Measurements from ENCODE around the gene SPTBN5. TPM values are rescaled to one million over a fixed set of nuclear protein-coding genes. Genes with fewer than 3 reads are reported as not detected.

SPTBN5 gene
- total RNA-seq, 5 donors from 2014 or later (not counting 1 experiment from before 2014, with no cell fraction given) = 1.0 to 4.0 (median 2.2) TPM

- H3K27me3 Mint-ChIP-seq = peaks cover 0 to 3% of the 10 kb centered on the region in 2 donors
- no peak overlapping the region for H3K4me3 Mint-ChIP-seq
- Histone ChIP-seq H3K27ac (ENCODE audit: low read length) (no peak overlapping the region), H3K36me3 (ENCODE audit: control insufficient read depth in 2 of 2, extremely low read depth in 1 of 2, insufficient read depth in 1 of 2, low read length in 1 of 2) (no peaks in the 10 kb centered on the region), H3K27me3 (replicated peaks in 1 of 2; ENCODE audit: control insufficient read depth in 2 of 2, extremely low read depth in 1 of 2, insufficient read depth in 2 of 2, low read length in 1 of 2) (peaks cover 0 to 45% of the 10 kb centered on the region in 2 experiments), H3K9me3 (no peaks in the 10 kb centered on the region), H3K4me3 (ENCODE audit: control insufficient read depth in 1 of 2, extremely low read depth in 1 of 2, low read length in 1 of 2) (no peak overlapping the region), H3K4me1 (ENCODE audit: control insufficient read depth in 1 of 2, extremely low read depth in 1 of 2, insufficient read depth in 2 of 2, low read length in 2 of 2) (peaks cover 2 to 7% of the 10 kb centered on the region in 2 experiments)
- ATAC-seq (replicated peaks in 1 of 4) = no peak
- ChIA-PET POLR2A (no interaction called here), CTCF (no interaction called here)
- H3K4me1 Mint-ChIP-seq = peaks cover 6 to 9% (median 7%) of the 10 kb centered on the region in 3 donors
- no peaks in the 10 kb centered on the region for H3K9me3 Mint-ChIP-seq
- H3K27ac Mint-ChIP-seq = no peak overlapping the region
- DNase-seq = no peak
- no peaks in the 10 kb centered on the region for H3K36me3 Mint-ChIP-seq
- WGBS (ENCODE audit: insufficient coverage) = 90% methylated on average over 12 of the region's 12 CpGs
Measured at GRCh38 chr15:41856716-41857115, 37.1 kb downstream of the SPTBN5 start.

GRCh38 chr15:41856262-41856661 is 37.6 kb downstream of the SPTBN5 start:
- WGBS (ENCODE audit: insufficient coverage) = 85% methylated on average over 11 of the region's 17 CpGs
- H3K4me3 ChIP-seq (ENCODE audit: control insufficient read depth in 1 of 2, extremely low read depth in 1 of 2, low read length in 1 of 2) = no peak overlapping the region
- Mint-ChIP-seq H3K9me3 (no peaks in the 10 kb centered on the region), H3K4me1 (peaks cover 6 to 9% (median 7%) of the 10 kb centered on the region in 3 donors), H3K27me3 (peaks cover 0 to 3% of the 10 kb centered on the region in 2 donors), H3K27ac (no peak overlapping the region), H3K4me3 (no peak overlapping the region), H3K36me3 (no peaks in the 10 kb centered on the region)
- no peak for DNase-seq
- ChIA-PET POLR2A (no interaction called here), CTCF (no interaction called here)
- H3K27me3 ChIP-seq (replicated peaks in 1 of 2; ENCODE audit: control insufficient read depth in 2 of 2, extremely low read depth in 1 of 2, insufficient read depth in 2 of 2, low read length in 1 of 2) = peaks cover 0 to 45% of the 10 kb centered on the region in 2 experiments
- no peaks in the 10 kb centered on the region for H3K36me3 ChIP-seq (ENCODE audit: control insufficient read depth in 2 of 2, extremely low read depth in 1 of 2, insufficient read depth in 1 of 2, low read length in 1 of 2)
- no peak for ATAC-seq (replicated peaks in 1 of 4)
- H3K9me3 ChIP-seq = no peaks in the 10 kb centered on the region
- H3K4me1 ChIP-seq (ENCODE audit: control insufficient read depth in 1 of 2, extremely low read depth in 1 of 2, insufficient read depth in 2 of 2, low read length in 2 of 2) = peaks cover 2 to 7% of the 10 kb centered on the region in 2 experiments
- no peak overlapping the region for H3K27ac ChIP-seq (ENCODE audit: low read length)

- H3K4me1 Mint-ChIP-seq = peaks cover under 1 to 6% (median 5%) of the 10 kb centered on the region in 3 donors
- ChIA-PET POLR2A (no interaction called here), CTCF (no interaction called here)
- H3K27me3 Mint-ChIP-seq = peaks cover 0 to 3% of the 10 kb centered on the region in 2 donors
- no peak overlapping the region for H3K27ac Mint-ChIP-seq
- Histone ChIP-seq H3K4me1 (ENCODE audit: control insufficient read depth in 1 of 2, extremely low read depth in 1 of 2, insufficient read depth in 2 of 2, low read length in 2 of 2) (peaks cover 2 to 6% of the 10 kb centered on the region in 2 experiments), H3K9me3 (no peaks in the 10 kb centered on the region), H3K27ac (ENCODE audit: low read length) (no peak overlapping the region), H3K4me3 (ENCODE audit: control insufficient read depth in 1 of 2, extremely low read depth in 1 of 2, low read length in 1 of 2) (no peak overlapping the region), H3K36me3 (ENCODE audit: control insufficient read depth in 2 of 2, extremely low read depth in 1 of 2, insufficient read depth in 1 of 2, low read length in 1 of 2) (no peaks in the 10 kb centered on the region), H3K27me3 (replicated peaks in 1 of 2; ENCODE audit: control insufficient read depth in 2 of 2, extremely low read depth in 1 of 2, insufficient read depth in 2 of 2, low read length in 1 of 2) (peaks cover 0 to 39% of the 10 kb centered on the region in 2 experiments)
- no peaks in the 10 kb centered on the region for H3K36me3 Mint-ChIP-seq
- no peak overlapping the region for H3K4me3 Mint-ChIP-seq
- WGBS (ENCODE audit: insufficient coverage) = 83% methylated on average over 24 of the region's 30 CpGs
- no peaks in the 10 kb centered on the region for H3K9me3 Mint-ChIP-seq
- ATAC-seq (replicated peaks in 1 of 4) = no peak
- DNase-seq = no peak
Measured at GRCh38 chr15:41855261-41855961, 38.4 kb downstream of the SPTBN5 start.

- no peaks in the 10 kb centered on the region for H3K36me3 ChIP-seq (ENCODE audit: control insufficient read depth in 2 of 2, extremely low read depth in 1 of 2, insufficient read depth in 1 of 2, low read length in 1 of 2)
- no peaks in the 10 kb centered on the region for H3K9me3 ChIP-seq
- H3K36me3 Mint-ChIP-seq = no peaks in the 10 kb centered on the region
- H3K27me3 ChIP-seq (replicated peaks in 1 of 2; ENCODE audit: control insufficient read depth in 2 of 2, extremely low read depth in 1 of 2, insufficient read depth in 2 of 2, low read length in 1 of 2) = peaks cover 0 to 31% of the 10 kb centered on the region in 2 experiments
- H3K27ac Mint-ChIP-seq = no peak overlapping the region
- H3K4me1 Mint-ChIP-seq = no peaks in the 10 kb centered on the region
- 91% methylated on average over 8 of the region's 9 CpGs for WGBS (ENCODE audit: insufficient coverage)
- no peak overlapping the region for H3K4me3 Mint-ChIP-seq
- ChIA-PET POLR2A (no interaction called here), CTCF (no interaction called here)
- H3K27ac ChIP-seq (ENCODE audit: low read length) = no peak overlapping the region
- no peaks in the 10 kb centered on the region for H3K9me3 Mint-ChIP-seq
- DNase-seq (no peak), ATAC-seq (replicated peaks in 1 of 4) (no peak)
- H3K4me1 ChIP-seq (ENCODE audit: control insufficient read depth in 1 of 2, extremely low read depth in 1 of 2, insufficient read depth in 2 of 2, low read length in 2 of 2) = no peaks in the 10 kb centered on the region
- no peak overlapping the region for H3K4me3 ChIP-seq (ENCODE audit: control insufficient read depth in 1 of 2, extremely low read depth in 1 of 2, low read length in 1 of 2)
- H3K27me3 Mint-ChIP-seq = peaks cover 0 to 3% of the 10 kb centered on the region in 2 donors
Measured at GRCh38 chr15:41854443-41854842, 39.4 kb downstream of the SPTBN5 start.

GRCh38 chr15:41853831-41854230 is 40.0 kb downstream of the SPTBN5 start:
- Mint-ChIP-seq H3K27me3 (peaks cover 0 to 3% of the 10 kb centered on the region in 2 donors), H3K9me3 (no peaks in the 10 kb centered on the region), H3K4me1 (no peaks in the 10 kb centered on the region), H3K4me3 (no peak overlapping the region), H3K27ac (no peak overlapping the region), H3K36me3 (no peaks in the 10 kb centered on the region)
- no peaks in the 10 kb centered on the region for H3K9me3 ChIP-seq
- no peaks in the 10 kb centered on the region for H3K4me1 ChIP-seq (ENCODE audit: control insufficient read depth in 1 of 2, extremely low read depth in 1 of 2, insufficient read depth in 2 of 2, low read length in 2 of 2)
- CTCF ChIA-PET = no interaction called here
- no peak for DNase-seq
- WGBS (ENCODE audit: insufficient coverage) = 89% methylated on average over 9 of the region's 10 CpGs
- H3K36me3 ChIP-seq (ENCODE audit: control insufficient read depth in 2 of 2, extremely low read depth in 1 of 2, insufficient read depth in 1 of 2, low read length in 1 of 2) = peaks cover 0 to under 1% of the 10 kb centered on the region in 2 donors
- no peak overlapping the region for H3K27ac ChIP-seq (ENCODE audit: low read length)
- ATAC-seq (replicated peaks in 1 of 4) = no peak
- H3K4me3 ChIP-seq (ENCODE audit: control insufficient read depth in 1 of 2, extremely low read depth in 1 of 2, low read length in 1 of 2) = no peak overlapping the region
- POLR2A ChIA-PET = no interaction called here
- peaks cover 0 to 31% of the 10 kb centered on the region in 2 experiments for H3K27me3 ChIP-seq (replicated peaks in 1 of 2; ENCODE audit: control insufficient read depth in 2 of 2, extremely low read depth in 1 of 2, insufficient read depth in 2 of 2, low read length in 1 of 2)

GRCh38 chr15:41852736-41853590 is 40.9 kb downstream of the SPTBN5 start:
- Histone ChIP-seq H3K4me3 (ENCODE audit: control insufficient read depth in 1 of 2, extremely low read depth in 1 of 2, low read length in 1 of 2) (no peak overlapping the region), H3K36me3 (ENCODE audit: control insufficient read depth in 2 of 2, extremely low read depth in 1 of 2, insufficient read depth in 1 of 2, low read length in 1 of 2) (peaks cover 6 to 9% of the 10 kb centered on the region in 2 donors), H3K4me1 (ENCODE audit: control insufficient read depth in 1 of 2, extremely low read depth in 1 of 2, insufficient read depth in 2 of 2, low read length in 2 of 2) (no peaks in the 10 kb centered on the region), H3K9me3 (no peaks in the 10 kb centered on the region), H3K27ac (ENCODE audit: low read length) (no peak overlapping the region), H3K27me3 (replicated peaks in 1 of 2; ENCODE audit: control insufficient read depth in 2 of 2, extremely low read depth in 1 of 2, insufficient read depth in 2 of 2, low read length in 1 of 2) (peaks cover 0 to 25% of the 10 kb centered on the region in 2 experiments)
- ATAC-seq (replicated peaks in 1 of 4) (no peak), DNase-seq (no peak)
- CTCF ChIA-PET = interaction anchor here (0.7 to 1.1 kb wide), 2 partner anchors 132 to 198 kb away, joined by 3 to 6 read pairs; no protein-coding TSS in a partner anchor
- Mint-ChIP-seq H3K27ac (no peak overlapping the region), H3K9me3 (no peaks in the 10 kb centered on the region), H3K36me3 (peaks cover 4% of the 10 kb centered on the region), H3K4me3 (no peak overlapping the region), H3K4me1 (no peaks in the 10 kb centered on the region), H3K27me3 (no peaks in the 10 kb centered on the region)
- WGBS (ENCODE audit: insufficient coverage) = 88% methylated on average over 15 of the region's 17 CpGs
- POLR2A ChIA-PET = no interaction called here
